Measurements from ENCODE around the gene COL25A1.

GRCh38 chr4:109044431-109044830, 258.0 kb downstream of the COL25A1 start:
- TF ChIP-seq FOXK2 (IDR thresholded peaks at IDR 0.05) (no peak), NFRKB (IDR thresholded peaks at IDR 0.05) (no peak), ARNT (IDR thresholded peaks at IDR 0.05) (no peak), L3MBTL2 (conservative IDR thresholded peaks at IDR 0.05) (no peak), FOXA1 (IDR thresholded peaks at IDR 0.05) (no peak)
